SU-DHL-6 (cell line): ENCODE data around the gene HAPLN2.

Experiments used
- H2AFZ ChIP-seq: fragments of 200-600 bp; sonication (generic); 2 replicates; pipeline ENCODE4 v1.6.1; 2014; ENCODE audit warnings: low read depth, mild to moderate bottlenecking, moderate library complexity, mixed read lengths, antibody characterized with exemption, low read length; ENCODE audit not compliant: severe bottlenecking
- H3F3A ChIP-seq: fragments of 200-600 bp; shearing (Covaris generic); 2 replicates; pipeline ENCODE4 v1.6.0; 2016; ENCODE audit warnings: antibody characterized with exemption, mild to moderate bottlenecking; ENCODE audit not compliant: insufficient read depth
- H3K27ac ChIP-seq: fragments of 200-600 bp; sonication (generic); 2 replicates; pipeline ENCODE4 v1.5.1; 2016; ENCODE audit warnings: low read depth, mild to moderate bottlenecking, low read length, moderate library complexity, mixed read lengths
- H3K27me3 ChIP-seq: fragments of 200-600 bp; sonication (generic), shearing (Covaris generic); 2 replicates; pipeline ENCODE4 v1.6.0; 2014; ENCODE audit warnings: mild to moderate bottlenecking, low read length
- H3K36me3 ChIP-seq: fragments of 200-600 bp; sonication (generic); 2 replicates; pipeline ENCODE4 v1.6.1; 2014; ENCODE audit warnings: mild to moderate bottlenecking, low read length, mixed read lengths
- H3K4me2 ChIP-seq: fragments of 300-600, 200-600 bp; shearing (Covaris generic), sonication (generic); 2 replicates; pipeline ENCODE4 v1.6.0; 2014; ENCODE audit warnings: low read length, low read depth, mild to moderate bottlenecking; ENCODE audit not compliant: poor library complexity, severe bottlenecking
- H3K4me3 ChIP-seq: fragments of 200-600 bp; sonication (generic); 2 replicates; pipeline ENCODE4 v1.5.1; 2014; ENCODE audit warnings: antibody characterized with exemption, low read length, mild to moderate bottlenecking, mixed read lengths; ENCODE audit not compliant: insufficient read depth, poor library complexity, severe bottlenecking
- H3K79me2 ChIP-seq: fragments of 200-600 bp; sonication (generic); 2 replicates; pipeline ENCODE4 v1.6.1; 2014; ENCODE audit warnings: mild to moderate bottlenecking, low read length, moderate library complexity; ENCODE audit not compliant: insufficient read depth
- H3K9ac ChIP-seq: fragments of 200-600 bp; sonication (generic); 2 replicates; pipeline ENCODE4 v1.7.0; 2014; ENCODE audit warnings: mild to moderate bottlenecking, low read length
- H3K9me2 ChIP-seq: fragments of 200-600 bp; sonication (generic); replicated peaks from 2 replicates; pipeline ENCODE4 v1.6.1; 2014; ENCODE audit warnings: low read length; ENCODE audit not compliant: insufficient read depth
- H3K9me3 ChIP-seq: fragments of 200-600 bp; sonication (generic); 2 replicates; pipeline ENCODE4 v1.6.1; 2014; ENCODE audit warnings: low read length, mixed read lengths; ENCODE audit not compliant: insufficient read depth
- H4K20me1 ChIP-seq: fragments of 200-600 bp; sonication (generic); 2 replicates; pipeline ENCODE4 v1.6.1; 2014; ENCODE audit warnings: low read depth, mild to moderate bottlenecking, antibody characterized with exemption, low read length, moderate library complexity, mixed read lengths
- EZH2phosphoT487 ChIP-seq: fragments of 200-600 bp; sonication (generic), shearing (Covaris generic); conservative IDR thresholded peaks from 2 replicates; pipeline ENCODE4 v1.6.1; 2018; ENCODE audit warnings: mild to moderate bottlenecking, antibody characterized with exemption, low read length, moderate library complexity, mixed read lengths
- TF ChIP-seq, protein P1 (sequence below): fragments of 200-600 bp; sonication (generic); IDR thresholded peaks from one replicate; pipeline ENCODE4 v1.5.1; 2017; ENCODE audit warnings: antibody characterized with exemption, mild to moderate bottlenecking, low read length, moderate library complexity; ENCODE audit not compliant: insufficient read depth, poor library complexity, severe bottlenecking

Gene HAPLN2

DNA sequence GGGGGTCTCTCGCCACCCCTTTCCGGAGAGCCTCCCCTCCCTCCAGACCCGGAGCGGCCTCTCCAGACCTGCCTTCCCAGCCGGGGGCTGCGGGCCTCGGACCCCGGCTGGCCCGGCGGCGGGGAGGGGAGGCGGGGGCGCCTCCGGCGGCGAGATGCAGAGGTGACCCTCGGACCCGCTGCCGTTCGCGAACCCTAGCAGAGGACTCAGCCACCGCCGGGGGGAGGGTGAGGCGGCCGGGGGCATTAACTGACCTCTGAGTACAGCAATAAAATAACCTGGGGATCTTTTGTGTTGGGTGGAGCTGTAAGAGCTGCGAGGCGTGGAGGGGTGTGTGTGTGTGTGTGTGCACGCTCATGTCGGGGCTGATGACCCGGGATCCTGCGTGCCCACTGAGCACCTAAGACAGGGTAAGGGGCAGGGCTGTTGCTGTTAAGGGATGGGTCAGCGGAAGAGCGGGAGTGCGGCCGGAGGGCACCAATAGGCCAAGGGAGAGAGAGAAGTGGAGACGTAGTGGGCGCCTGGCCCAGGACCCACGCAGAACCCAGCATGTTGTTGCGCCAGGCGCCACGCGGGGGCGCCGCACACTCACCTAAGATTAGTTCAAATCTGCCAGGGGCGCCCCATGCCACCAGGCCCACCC is 6.3 kb downstream of the HAPLN2 start:
- no peak overlapping the region for H3K27ac ChIP-seq
- no peak overlapping the region for H2AFZ ChIP-seq
- H3K9ac ChIP-seq: no peak overlapping the region
- no peaks in the 10 kb centered on the region for H3K9me2 ChIP-seq
- H3K4me2 ChIP-seq: no peak overlapping the region
- H3K79me2 ChIP-seq: no peaks in the 10 kb centered on the region
- no peaks in the 10 kb centered on the region for H4K20me1 ChIP-seq
- H3K36me3 ChIP-seq: no peaks in the 10 kb centered on the region
- H3K9me3 ChIP-seq: no peaks in the 10 kb centered on the region
- no peaks in the 10 kb centered on the region for H3K27me3 ChIP-seq
- TF ChIP-seq EZH2phosphoT487: no peak
- TF ChIP-seq, protein P1, sequence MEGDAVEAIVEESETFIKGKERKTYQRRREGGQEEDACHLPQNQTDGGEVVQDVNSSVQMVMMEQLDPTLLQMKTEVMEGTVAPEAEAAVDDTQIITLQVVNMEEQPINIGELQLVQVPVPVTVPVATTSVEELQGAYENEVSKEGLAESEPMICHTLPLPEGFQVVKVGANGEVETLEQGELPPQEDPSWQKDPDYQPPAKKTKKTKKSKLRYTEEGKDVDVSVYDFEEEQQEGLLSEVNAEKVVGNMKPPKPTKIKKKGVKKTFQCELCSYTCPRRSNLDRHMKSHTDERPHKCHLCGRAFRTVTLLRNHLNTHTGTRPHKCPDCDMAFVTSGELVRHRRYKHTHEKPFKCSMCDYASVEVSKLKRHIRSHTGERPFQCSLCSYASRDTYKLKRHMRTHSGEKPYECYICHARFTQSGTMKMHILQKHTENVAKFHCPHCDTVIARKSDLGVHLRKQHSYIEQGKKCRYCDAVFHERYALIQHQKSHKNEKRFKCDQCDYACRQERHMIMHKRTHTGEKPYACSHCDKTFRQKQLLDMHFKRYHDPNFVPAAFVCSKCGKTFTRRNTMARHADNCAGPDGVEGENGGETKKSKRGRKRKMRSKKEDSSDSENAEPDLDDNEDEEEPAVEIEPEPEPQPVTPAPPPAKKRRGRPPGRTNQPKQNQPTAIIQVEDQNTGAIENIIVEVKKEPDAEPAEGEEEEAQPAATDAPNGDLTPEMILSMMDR: peak; percentile 67
- no peak overlapping the region for H3K4me3 ChIP-seq
- 0 out of 2 replicates have a peak, but pooled peaks cover 3% of the 10 kb centered on the region for H3F3A ChIP-seq

DNA sequence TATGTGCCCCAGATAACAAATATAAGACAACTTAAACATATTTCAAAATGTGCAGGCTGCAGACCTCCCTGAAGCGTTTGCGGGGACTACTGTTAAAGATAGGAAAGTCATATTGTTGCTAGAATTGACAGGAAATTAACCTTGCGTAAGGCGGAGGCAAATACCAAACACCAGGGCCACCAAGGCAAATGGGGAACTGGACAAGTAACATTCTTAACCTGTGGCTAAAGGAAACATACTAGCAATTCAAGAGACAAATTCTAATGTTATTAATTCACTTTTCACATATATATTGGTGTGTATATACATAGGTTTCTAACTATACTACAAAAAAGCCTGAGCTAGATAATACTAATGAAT is 6.8 kb downstream of the HAPLN2 start:
- Histone ChIP-seq H2AFZ (no peak overlapping the region), H3K9ac (no peak overlapping the region), H3K79me2 (no peaks in the 10 kb centered on the region), H3K27ac (no peak overlapping the region), H4K20me1 (no peaks in the 10 kb centered on the region), H3K4me3 (no peak overlapping the region), H3K9me3 (no peaks in the 10 kb centered on the region), H3K36me3 (no peaks in the 10 kb centered on the region), H3K4me2 (no peak overlapping the region), H3F3A (0 out of 2 replicates have a peak, but pooled peaks cover 3% of the 10 kb centered on the region), H3K9me2 (no peaks in the 10 kb centered on the region), H3K27me3 (no peaks in the 10 kb centered on the region)
- TF ChIP-seq, protein P1: no peak

DNA sequence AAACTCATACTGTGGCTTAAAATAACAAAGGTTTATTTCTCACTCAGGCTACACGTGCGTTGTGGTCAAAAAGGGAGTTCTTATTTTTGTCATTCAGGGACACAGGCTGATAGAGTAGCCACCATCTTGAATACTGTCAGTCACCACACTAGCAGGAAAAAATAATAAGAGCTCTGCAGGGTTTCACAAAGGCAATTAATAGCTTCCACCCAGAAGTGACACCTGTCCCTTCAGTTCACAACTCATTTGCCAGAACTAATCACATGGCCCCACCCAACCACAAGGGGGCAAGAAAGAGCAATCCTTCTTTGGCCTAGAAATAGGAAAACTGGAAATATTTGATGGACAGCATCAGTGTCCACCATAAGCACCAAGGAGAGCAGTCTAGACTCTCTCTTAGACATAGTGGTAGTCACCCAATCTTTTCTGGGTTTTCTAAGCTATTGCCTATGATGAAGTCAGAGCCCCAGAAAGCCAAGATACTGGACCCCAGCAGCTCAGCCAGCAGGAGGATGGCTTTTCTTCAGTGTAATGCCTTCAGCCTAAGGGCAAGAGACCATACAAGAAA is 8.2 kb downstream of the HAPLN2 start:
- Histone ChIP-seq H3K27ac (no peak overlapping the region), H2AFZ (no peak overlapping the region), H4K20me1 (no peaks in the 10 kb centered on the region), H3K27me3 (no peaks in the 10 kb centered on the region), H3K9ac (no peak overlapping the region), H3K79me2 (no peaks in the 10 kb centered on the region), H3F3A (0 out of 2 replicates have a peak, but pooled peaks cover 3% of the 10 kb centered on the region), H3K4me3 (no peak overlapping the region), H3K9me2 (no peaks in the 10 kb centered on the region), H3K36me3 (no peaks in the 10 kb centered on the region), H3K9me3 (no peaks in the 10 kb centered on the region), H3K4me2 (no peak overlapping the region)
- TF ChIP-seq, protein P1: peak; percentile 62
- no peak for TF ChIP-seq EZH2phosphoT487
